ENCODE measurements around the gene RPS23.

GRCh38 chr5:82283893-82284292 lies 5.7 kb upstream of the RPS23 start:
- no peak for TF ChIP-seq CTCF (conservative IDR thresholded peaks at IDR 0.05; ENCODE audit: low read depth, low read length)
- TF ChIP-seq EZH2 (IDR thresholded peaks at IDR 0.05; ENCODE audit: borderline replicate concordance, low read depth, low read length, poor library complexity, severe bottlenecking): no peak

Data from A673 (cell line).